GM21737 (cell line): Measurements from ENCODE around the gene CPEB1.
"Not testable (repeated sequence)": the region's sequence is repeated elsewhere in the genome, so short reads cannot be mapped to it uniquely, and the experiment has no call there.

ENCODE experiments used
- ATAC-seq: cut with Tn5 transposase; IDR thresholded peaks from one replicate; pipeline ENCODE4 v1.9.1; 2021; ENCODE audit warnings: mild to moderate bottlenecking, moderate library complexity; ENCODE audit not compliant: unreplicated experiment

Gene CPEB1

GRCh38 chr15:82530606-82531379 lies 116.4 kb downstream of the CPEB1 start:
- peak; percentile 89 for ATAC-seq

GRCh38 chr15:82530006-82530405 lies 117.2 kb downstream of the CPEB1 start:
- no peak for ATAC-seq

- ATAC-seq, result not testable (repeated sequence)
These were observed 133.6 kb downstream of the CPEB1 start for GRCh38 chr15:82513587-82513986.

GRCh38 chr15:82507693-82508092 lies 139.5 kb downstream of the CPEB1 start:
- not testable (repeated sequence) for ATAC-seq

GRCh38 chr15:82507087-82507486 lies 140.1 kb downstream of the CPEB1 start:
- ATAC-seq, result not testable (repeated sequence)

- not testable (repeated sequence) for ATAC-seq
These were observed 141.3 kb downstream of the CPEB1 start for GRCh38 chr15:82505842-82506241.

- ATAC-seq, result not testable (repeated sequence)
These were observed 143.1 kb downstream of the CPEB1 start for GRCh38 chr15:82504074-82504473.

- not testable (repeated sequence) for ATAC-seq
These were observed 144.3 kb downstream of the CPEB1 start for GRCh38 chr15:82502700-82503339.

GRCh38 chr15:82500772-82501171 lies 146.4 kb downstream of the CPEB1 start:
- not testable (repeated sequence) for ATAC-seq

GRCh38 chr15:82497978-82498377 lies 149.2 kb downstream of the CPEB1 start:
- ATAC-seq, result not testable (repeated sequence)
